CD4-positive, alpha-beta T cell (primary cell): ENCODE measurements around the gene HIRA. TPM values are rescaled to one million over a fixed set of nuclear protein-coding genes. Genes with fewer than 3 reads are reported as not detected.

ENCODE experiments used
- ATAC-seq: fragments of 200-7000 bp; cut with Tn5 transposase; one replicate; pipeline ENCODE4 v1.10.0; 2022; ENCODE audit warnings: mild to moderate bottlenecking; ENCODE audit not compliant: poor library complexity
- CTCF ChIA-PET: fragments of 350-600 bp; sonication (Branson Sonifier 250); formaldehyde crosslinking; loops from one replicate; lab custom pipeline; 2021; ENCODE audit warnings: antibody characterized with exemption, inconsistent platforms; lab: Charles Lee
- POLR2A ChIA-PET: fragments of 350-600 bp; sonication (Branson Sonifier 250); formaldehyde crosslinking; loops from one replicate; lab custom pipeline; 2021; ENCODE audit warnings: antibody characterized with exemption, inconsistent platforms; lab: Charles Lee
- DNase-seq, 14 experiments: peaks; one replicate each; pipeline ENCODE4 v3.0.0-alpha.2; 2013 to 2020; ENCODE audit warnings: mixed read lengths in 2 of 14
- H3K27ac ChIP-seq, 2 donors: one replicate each; pipeline versions ENCODE4 v1.5.1 to v1.7.0; 2013; ENCODE audit warnings: low read length in 2 of 2, low read depth in 1 of 2, mild to moderate bottlenecking in 1 of 2
- H3K27me3 ChIP-seq, 2 experiments: 1 replicate in 1 of 2; 2 replicates in 1 of 2; pipeline versions ENCODE4 v1.6.1 to v1.7.0; 2013; ENCODE audit warnings: low read length in 2 of 2, control low read depth in 1 of 2, mild to moderate bottlenecking in 1 of 2, moderate library complexity in 1 of 2; ENCODE audit not compliant: insufficient read depth in 2 of 2, control insufficient read depth in 1 of 2
- H3K36me3 ChIP-seq: one replicate; pipeline ENCODE4 v1.6.1; 2013; ENCODE audit warnings: low read length, control low read depth; ENCODE audit not compliant: insufficient read depth
- H3K4me1 ChIP-seq: one replicate; pipeline ENCODE4 v1.6.1; 2013; ENCODE audit warnings: low read length, control low read depth; ENCODE audit not compliant: insufficient read depth
- H3K4me3 ChIP-seq: one replicate; pipeline ENCODE4 v1.5.1; 2013; ENCODE audit warnings: mild to moderate bottlenecking, low read length, moderate library complexity
- H3K9me3 ChIP-seq, 2 experiments: 1 replicate in 1 of 2; 2 replicates in 1 of 2; pipeline versions ENCODE4 v1.6.1 to v1.7.0; 2013; ENCODE audit warnings: low read length in 2 of 2, mild to moderate bottlenecking in 2 of 2, control low read depth in 1 of 2, moderate library complexity in 1 of 2; ENCODE audit not compliant: control insufficient read depth in 1 of 2, insufficient read depth in 1 of 2
- H3K27ac Mint-ChIP-seq: one replicate; pipeline ENCODE4 v1.8.0; 2020; ENCODE audit warnings: mixed read lengths
- H3K27me3 Mint-ChIP-seq: one replicate; pipeline ENCODE4 v1.8.0; 2021; ENCODE audit warnings: mixed read lengths
- H3K36me3 Mint-ChIP-seq: one replicate; pipeline ENCODE4 v1.8.0; 2021; ENCODE audit warnings: low read depth, mixed read lengths
- H3K4me1 Mint-ChIP-seq: one replicate; pipeline ENCODE4 v1.8.0; 2021; ENCODE audit warnings: low read depth, mixed read lengths
- H3K4me3 Mint-ChIP-seq: one replicate; pipeline ENCODE4 v1.8.0; 2020; ENCODE audit warnings: mild to moderate bottlenecking, mixed read lengths
- H3K9me3 Mint-ChIP-seq: one replicate; pipeline ENCODE4 v1.8.0; 2020; ENCODE audit warnings: mixed read lengths
- CTCF ChIP-seq: fragments of 200-600 bp; IDR thresholded peaks from one replicate; pipeline ENCODE4 v1.8.0; 2022; ENCODE audit warnings: antibody characterized with exemption, mild to moderate bottlenecking
- intact Hi-C, 2 experiments: fragments of 100-400 bp; cut with DNase I in 1 of 2; cut with micrococcal nuclease in 1 of 2; formaldehyde crosslinking; loops; one replicate each; pipeline versions ENCODE4 v1.15.1 to v1.9.0; 2023 to 2025; cut with DNase I, micrococcal nuclease
- total RNA-seq, 174 experiments: library from RNA in 2 of 174; stranded (reverse) in 2 of 174; gene quantifications; one replicate each; pipeline ENCODE4 v1.2.3 and lab custom pipeline; 2021 to 2026

HIRA gene
- total RNA-seq, 2 experiments from 2014 or later = 15.2 to 15.5 TPM

GRCh38 chr22:19434829-19435580 lies 3.5 kb upstream of the HIRA start:
- Histone ChIP-seq H3K4me3 (no peak overlapping the region), H3K27ac (no peak overlapping the region), H3K27me3 (no peaks in the 10 kb centered on the region), H3K9me3 (no peaks in the 10 kb centered on the region), H3K36me3 (peaks cover 12% of the 10 kb centered on the region), H3K4me1 (peaks cover 20% of the 10 kb centered on the region)
- DNase-seq (no peak), ATAC-seq (no peak)
- H3K27ac Mint-ChIP-seq = peak overlapping the region; percentile 93
- no peak for TF ChIP-seq CTCF
- no peaks in the 10 kb centered on the region for H3K9me3 Mint-ChIP-seq
- intact Hi-C loops = loop anchor here (5.0 kb wide), 2 partner anchors 42 to 143 kb away; partner anchors contain the start of genes CDC45 (in 1 of the 2), CLTCL1 (in 1 of the 2) and UFD1 (in 1 of the 2)
- POLR2A ChIA-PET = interaction anchor here (5.7 kb wide), 1 partner anchor 10 kb away, joined by 94 read pairs; the partner anchor contains the start of gene C22orf39
- peaks cover 52% of the 10 kb centered on the region for H3K36me3 Mint-ChIP-seq
- CTCF ChIA-PET = no interaction called here
- peak overlapping the region; percentile 80 for H3K4me3 Mint-ChIP-seq
- H3K4me1 Mint-ChIP-seq = peaks cover 28% of the 10 kb centered on the region
- H3K27me3 Mint-ChIP-seq = no peaks in the 10 kb centered on the region

- Histone ChIP-seq H3K27ac (no peak overlapping the region), H3K27me3 (no peaks in the 10 kb centered on the region), H3K4me3 (no peak overlapping the region), H3K36me3 (peaks cover 12% of the 10 kb centered on the region), H3K9me3 (no peaks in the 10 kb centered on the region), H3K4me1 (peaks cover 23% of the 10 kb centered on the region)
- Mint-ChIP-seq H3K27ac (peak overlapping the region; percentile 93), H3K9me3 (no peaks in the 10 kb centered on the region), H3K4me3 (peak overlapping the region; percentile 97), H3K4me1 (peaks cover 34% of the 10 kb centered on the region), H3K27me3 (no peaks in the 10 kb centered on the region), H3K36me3 (peaks cover 54% of the 10 kb centered on the region)
- ChIA-PET POLR2A (interaction anchor here (5.7 kb wide), 1 partner anchor 11 kb away, joined by 94 read pairs; the partner anchor contains the start of gene C22orf39), CTCF (no interaction called here)
- TF ChIP-seq CTCF = no peak
- DNase-seq = no peak
- no peak for ATAC-seq
- intact Hi-C loops = loop anchor here (5.0 kb wide), 2 partner anchors 43 to 142 kb away; partner anchors contain the start of genes CDC45 (in 1 of the 2), CLTCL1 (in 1 of the 2) and UFD1 (in 1 of the 2)
Observed at GRCh38 chr22:19434401-19434800, 2.9 kb upstream of the HIRA start.

- H3K4me3 Mint-ChIP-seq = peak within 1 kb of the TSS; percentile 97
- Histone ChIP-seq H3K9me3 (no peaks in the 10 kb centered on the region), H3K27me3 (no peaks in the 10 kb centered on the region), H3K4me3 (peak within 1 kb of the TSS; percentile 89), H3K27ac (peak within 1 kb of the TSS; percentile 87 to 88), H3K36me3 (peaks cover 12% of the 10 kb centered on the region), H3K4me1 (peaks cover 35% of the 10 kb centered on the region)
- peak within 1 kb of the TSS; percentile 93 for H3K27ac Mint-ChIP-seq
- POLR2A ChIA-PET = interaction anchor here (1.0 to 5.7 kb wide), 14 partner anchors 9 to 962 kb away, joined by 3 to 94 read pairs (median 6); partner anchors contain the start of genes C22orf39, CDC45, CLTCL1 and DGCR2
- H3K27me3 Mint-ChIP-seq = no peaks in the 10 kb centered on the region
- H3K36me3 Mint-ChIP-seq = peaks cover 42% of the 10 kb centered on the region
- intact Hi-C loops = loop anchor here (1.0 to 5.0 kb wide), 4 partner anchors 15 to 140 kb away; partner anchors contain the start of genes CDC45 (in 2 of the 2), UFD1 (in 2 of the 2), C22orf39 (in 1 of the 2) and CLTCL1 (in 1 of the 2)
- no peak for TF ChIP-seq CTCF
- CTCF ChIA-PET = interaction anchor here (0.6 to 1.8 kb wide), 3 partner anchors 11 to 19 kb away, joined by 3 to 5 read pairs (median 3); partner anchors contain the start of gene C22orf39
- DNase-seq (peak; percentile 66 to 93 (median 86)), ATAC-seq (peak; percentile 80)
- no peaks in the 10 kb centered on the region for H3K9me3 Mint-ChIP-seq
- H3K4me1 Mint-ChIP-seq = peaks cover 48% of the 10 kb centered on the region
Observed at GRCh38 chr22:19432133-19432851, 759 bp upstream of the HIRA start, which contains the start of gene MRPL40. Gene MRPL40 (plus strand): TSS chr22:19432545. CDS start chr22:19432555, 10 bp downstream.
